Activated CD4-positive, CD25-positive, alpha-beta regulatory T cell (primary cell): ENCODE results near the gene VAV2.

Source experiments
- DNase-seq, 4 experiments: peaks; one replicate each; lab custom pipeline; 2025; lab: John Stamatoyannopoulos, UW

VAV2 gene

DNA sequence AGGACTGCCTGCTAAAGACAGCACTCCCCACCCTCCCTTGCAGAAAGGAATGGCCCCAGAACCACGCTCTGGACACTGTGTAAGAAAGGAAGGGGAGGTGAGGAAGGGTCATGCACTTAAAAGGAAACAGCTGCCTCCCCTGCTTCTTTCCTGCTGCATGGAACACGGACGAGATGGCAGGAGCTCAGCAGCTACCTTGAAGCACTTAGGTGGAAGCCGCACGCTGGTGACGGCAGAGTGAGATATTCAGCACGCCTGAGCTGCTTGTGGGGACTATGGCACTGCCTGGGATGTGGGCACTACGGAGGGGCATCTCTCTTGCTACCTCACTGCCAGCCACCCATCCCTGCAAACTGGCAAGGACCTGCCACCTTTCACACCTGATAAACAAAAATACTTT is 101.5 kb downstream of the VAV2 start:
- DNase-seq, result no peak

DNA sequence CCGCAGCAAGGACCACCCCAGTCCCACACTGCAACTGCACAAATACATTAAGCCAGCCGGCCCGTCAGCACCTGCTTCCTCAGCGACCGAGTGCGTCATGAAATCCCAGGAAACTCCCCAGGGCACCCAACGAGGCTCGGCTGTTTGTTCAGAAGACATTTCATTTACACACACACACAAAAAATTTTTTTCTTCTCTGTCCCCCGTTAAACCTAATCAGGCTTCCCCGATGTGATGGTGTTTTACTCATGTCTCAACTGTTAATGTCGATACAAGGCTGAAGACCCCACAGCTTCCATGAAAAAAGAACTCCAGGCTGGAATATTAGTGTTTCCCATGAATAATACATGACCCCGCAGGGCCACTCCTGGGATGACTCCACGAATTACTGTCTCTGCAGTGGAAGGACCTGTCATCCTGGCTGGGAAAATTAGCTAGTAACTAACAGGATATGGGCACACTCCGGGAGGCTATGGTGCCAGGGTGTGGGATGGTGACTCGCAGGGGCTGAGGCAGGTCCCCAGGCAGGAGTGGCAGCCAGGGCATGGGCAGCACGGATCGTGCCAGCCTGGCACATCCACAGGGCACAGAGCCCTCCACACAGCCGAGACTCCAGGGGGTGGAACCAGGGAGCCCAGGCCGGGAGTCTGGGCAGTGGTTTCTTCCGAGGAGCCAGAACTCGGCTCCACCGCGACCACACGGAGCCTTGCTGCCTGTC is 102.4 kb downstream of the VAV2 start:
- DNase-seq, result no peak

DNA sequence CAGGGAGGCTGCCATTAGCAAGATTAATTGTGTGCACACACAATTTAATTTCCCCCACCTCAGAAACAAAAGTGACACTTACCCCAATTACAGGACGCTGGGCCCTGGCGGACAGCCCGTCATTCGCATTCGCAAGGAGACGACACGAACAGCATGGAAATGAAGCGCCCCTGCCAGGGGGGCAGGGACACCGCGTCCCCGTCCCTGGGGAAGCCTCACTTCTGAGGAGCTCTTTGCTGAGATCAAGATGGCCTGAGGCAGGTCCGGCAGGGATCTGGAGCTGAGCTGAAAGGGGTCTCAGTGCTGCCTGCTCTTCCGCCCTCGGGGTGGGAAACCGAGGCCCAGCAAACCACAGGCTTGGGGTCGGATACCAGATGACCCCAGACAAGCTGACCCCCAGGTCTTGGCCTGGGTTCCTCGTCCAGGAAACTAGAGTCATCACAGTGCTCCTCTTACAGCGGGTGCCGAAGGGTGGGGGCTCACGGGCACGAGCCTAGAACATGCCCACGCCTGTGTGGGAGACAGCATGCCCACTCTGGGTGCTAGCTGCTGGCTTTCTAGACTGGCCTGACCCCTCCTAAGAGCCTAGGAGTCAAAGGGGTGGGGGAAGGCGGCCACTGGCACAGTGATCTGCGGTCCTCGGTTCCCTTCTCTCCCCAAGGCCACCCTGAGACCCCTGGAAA is 103.2 kb downstream of the VAV2 start:
- DNase-seq, result no peak

DNA sequence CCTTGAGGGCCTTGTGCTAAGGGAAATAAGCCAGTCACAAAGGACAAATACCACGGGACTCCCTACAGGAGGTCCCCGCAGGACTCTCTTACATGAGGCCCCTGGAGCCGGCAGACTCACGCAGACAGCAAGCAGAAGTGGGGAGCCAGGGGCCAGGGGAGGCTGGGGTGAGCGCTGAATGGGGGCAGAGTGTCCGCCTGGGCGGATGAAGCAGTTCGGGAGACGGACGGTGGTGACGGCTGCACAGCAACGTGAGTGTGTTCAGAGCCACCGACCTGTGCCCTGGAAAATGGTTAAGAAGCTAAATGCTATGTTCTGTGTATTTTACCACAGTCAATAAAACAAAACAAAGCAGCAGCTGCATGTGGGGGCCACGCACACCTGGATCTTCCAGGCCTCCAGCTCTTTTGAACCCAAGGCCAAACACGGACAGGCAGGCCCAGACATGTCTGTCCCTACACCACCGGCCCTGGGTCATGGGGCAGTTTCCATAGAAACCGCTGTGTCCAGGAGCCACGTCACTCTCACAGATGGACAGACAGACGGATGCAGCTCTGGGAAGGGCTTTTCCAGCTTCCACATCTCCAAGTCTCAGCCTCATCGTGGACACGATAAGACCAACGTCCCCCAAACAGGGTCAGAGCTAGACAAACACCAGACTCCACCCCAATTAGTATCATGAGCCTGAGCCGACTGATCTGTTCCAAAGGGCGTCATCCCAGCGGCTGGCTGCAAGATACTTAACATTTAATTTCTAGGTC is 103.9 kb downstream of the VAV2 start:
- no peak for DNase-seq

DNA sequence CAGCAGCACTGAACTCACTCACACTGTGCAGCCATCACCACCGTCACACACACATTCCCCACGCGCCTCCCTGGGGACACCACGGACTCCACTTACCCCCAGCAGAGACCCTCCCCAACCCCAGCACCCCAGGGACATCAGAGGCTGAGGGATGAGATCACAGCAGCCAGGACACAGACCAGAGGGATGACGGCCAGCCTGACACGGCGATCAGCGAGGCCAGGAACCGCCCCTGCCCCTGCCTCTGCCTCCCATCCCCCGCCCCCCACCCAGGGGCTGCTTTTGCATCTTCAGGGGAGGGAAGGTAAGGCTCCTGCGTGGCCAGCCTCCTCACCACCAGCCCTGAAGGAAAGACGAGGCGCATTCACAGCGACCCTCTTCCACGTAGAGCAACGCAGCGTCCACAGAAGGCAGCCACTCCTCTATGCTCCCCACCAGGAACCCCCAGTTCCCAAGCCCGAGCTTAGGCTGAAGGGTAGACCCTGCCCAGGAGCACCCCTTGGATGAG is 104.5 kb downstream of the VAV2 start:
- DNase-seq, result no peak

DNA sequence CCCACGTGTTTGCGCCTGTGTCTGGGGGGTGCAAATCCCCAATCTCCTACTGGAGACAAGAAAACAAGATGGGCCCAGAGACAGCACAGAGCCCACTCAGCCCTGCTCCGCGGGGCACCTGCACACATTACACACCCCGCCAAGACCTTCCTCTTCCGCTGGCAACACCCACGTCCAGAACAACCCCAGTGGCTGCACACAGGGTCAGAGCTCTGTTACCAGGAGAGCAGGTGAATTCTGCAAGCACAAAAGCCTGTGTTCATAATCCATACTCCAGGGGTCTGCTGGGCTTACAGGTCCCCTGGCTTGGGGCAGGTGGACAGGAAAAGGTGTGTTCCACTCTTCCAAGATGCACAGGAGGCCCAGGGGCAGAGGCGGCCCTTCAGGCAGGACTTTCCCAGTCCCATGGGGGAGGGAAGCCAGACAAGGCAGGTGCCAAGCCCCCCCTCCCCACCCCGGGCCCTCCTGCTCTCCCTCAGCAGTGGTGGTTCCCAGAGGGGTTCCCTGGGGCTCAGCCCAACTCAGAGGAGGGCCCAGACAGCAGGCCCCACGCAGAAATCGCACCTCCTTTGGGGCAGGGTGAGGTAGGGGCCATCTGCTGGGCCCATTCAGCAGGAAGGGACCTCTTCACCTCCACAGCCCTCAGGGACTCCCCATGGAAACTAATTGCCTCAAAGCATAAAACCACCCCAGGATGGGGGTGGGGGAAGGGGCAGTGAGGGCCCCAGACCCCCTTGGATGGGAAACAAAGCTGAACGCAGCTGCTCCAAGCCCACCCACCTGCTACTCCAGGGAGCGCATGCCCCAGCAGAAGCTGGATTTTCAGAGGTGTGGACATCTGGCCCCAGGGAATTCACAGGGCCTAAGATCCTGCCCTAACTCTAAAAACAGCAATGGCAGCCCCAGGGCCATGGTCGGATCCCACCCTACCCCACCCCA is 105.3 kb downstream of the VAV2 start:
- DNase-seq, result no peak

DNA sequence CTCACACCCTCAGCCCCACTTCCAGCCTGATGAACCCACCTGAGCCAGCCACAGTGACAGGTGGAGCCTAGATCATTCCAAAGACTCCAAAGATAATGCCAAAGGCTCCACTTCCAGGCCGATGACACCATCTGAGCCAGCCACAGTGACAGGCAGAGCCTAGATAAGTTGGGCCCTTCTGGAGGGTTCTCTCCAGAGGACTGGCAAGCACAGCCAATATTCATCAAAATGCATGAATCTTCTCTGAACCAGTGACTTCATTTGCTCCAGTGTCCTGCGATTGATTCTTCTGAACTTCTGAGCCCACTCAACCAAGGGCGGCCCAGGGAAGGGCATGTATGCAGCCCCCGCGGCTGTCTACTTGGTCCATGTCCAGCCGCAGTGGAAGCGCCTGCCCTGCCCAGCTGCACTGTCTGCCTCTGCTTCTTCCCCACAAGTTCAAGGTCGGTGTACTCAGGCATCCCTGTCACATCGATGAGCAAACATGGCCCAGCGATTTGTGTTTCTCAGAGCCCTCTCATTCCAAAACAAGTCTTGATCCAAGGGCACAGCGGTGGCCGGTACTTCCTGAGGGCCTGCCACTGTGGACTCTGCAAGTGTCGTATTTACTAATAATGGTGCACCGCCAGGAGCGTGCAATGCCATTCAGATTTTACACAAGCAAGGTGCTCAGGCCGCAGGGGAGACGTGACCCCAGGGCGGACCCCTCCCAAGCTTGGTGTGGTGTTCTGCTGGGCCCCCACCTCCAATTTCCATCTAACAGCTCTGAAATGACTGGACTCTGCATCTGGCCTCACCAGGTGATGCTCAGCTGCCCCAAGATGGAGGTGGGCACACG is 107.0 kb downstream of the VAV2 start:
- no peak for DNase-seq

DNA sequence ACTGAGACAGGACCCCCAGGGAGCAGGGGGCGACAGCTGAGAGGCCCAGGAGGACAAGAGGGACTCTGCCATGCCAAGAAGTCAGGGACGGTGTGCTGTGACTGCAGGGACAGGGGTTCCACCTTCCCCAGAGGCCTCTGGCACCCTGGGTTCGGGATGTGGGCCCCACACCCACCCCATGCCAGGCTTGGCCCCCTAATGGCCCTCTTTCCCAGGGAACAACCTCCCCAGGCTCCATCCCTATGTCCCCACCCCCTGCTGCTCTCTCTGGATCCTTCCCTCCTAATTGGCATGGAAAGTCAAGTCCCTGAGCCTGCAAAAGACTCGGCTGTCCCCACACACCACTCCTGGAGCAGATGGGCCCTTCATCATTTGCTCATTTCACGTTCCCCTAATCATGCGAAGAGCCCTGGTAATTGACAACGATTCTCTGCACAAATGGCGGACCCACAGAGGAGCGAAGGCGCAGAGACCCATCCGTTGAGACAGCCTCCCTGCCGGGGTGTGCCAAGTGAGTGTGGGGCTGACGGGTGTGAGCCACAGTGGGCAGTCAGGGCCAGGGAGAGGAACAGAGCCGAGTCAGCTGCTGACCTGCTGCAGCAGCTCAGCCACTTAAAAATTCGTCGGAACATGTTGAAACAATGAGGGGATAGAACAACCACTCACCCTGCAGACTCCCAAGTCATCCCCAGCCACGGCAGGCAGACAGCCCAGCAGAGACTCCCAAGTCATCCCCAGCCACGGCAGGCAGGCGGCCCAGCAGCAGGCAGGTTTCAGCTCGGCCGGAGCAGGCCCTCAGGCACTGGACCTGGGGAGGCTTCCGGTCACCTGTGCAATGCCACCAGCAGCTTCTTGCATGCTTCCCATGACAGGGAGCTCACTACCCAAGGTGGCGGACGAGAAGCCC is 109.0 kb downstream of the VAV2 start:
- no peak for DNase-seq

DNA sequence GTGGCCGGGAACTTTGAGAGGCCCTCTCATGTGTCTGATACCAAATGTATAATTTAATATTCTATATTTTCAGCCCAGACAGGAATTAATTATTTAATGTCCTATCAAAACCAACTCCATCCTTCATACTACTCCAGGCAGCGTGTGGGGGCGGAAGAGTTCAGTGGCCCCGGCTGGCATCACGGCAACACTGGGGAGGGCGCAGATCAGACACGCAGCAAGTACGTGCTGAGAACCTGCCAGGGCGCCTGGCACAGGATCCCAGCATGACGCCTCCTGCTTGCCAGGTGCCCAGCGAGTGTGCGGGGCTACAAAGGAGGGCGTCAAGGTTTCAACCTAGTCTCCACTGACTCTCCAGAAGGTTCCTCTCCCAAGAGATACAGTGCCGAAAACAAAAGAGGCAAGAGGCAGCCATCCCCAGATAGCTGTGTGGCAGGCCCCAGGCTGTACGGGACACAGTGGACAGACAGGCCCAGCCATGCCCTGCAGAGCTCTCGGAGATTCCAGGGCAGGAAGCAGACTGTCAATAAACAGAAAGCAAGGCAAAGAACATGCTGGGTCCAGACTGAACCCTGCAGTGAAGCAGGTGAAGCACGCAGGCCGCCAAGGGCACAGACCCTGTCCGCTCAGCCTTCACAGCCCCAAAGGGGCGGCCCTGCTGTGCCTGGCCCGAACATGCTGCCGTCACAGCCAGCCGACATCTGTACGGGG is 110.3 kb downstream of the VAV2 start:
- no peak for DNase-seq

DNA sequence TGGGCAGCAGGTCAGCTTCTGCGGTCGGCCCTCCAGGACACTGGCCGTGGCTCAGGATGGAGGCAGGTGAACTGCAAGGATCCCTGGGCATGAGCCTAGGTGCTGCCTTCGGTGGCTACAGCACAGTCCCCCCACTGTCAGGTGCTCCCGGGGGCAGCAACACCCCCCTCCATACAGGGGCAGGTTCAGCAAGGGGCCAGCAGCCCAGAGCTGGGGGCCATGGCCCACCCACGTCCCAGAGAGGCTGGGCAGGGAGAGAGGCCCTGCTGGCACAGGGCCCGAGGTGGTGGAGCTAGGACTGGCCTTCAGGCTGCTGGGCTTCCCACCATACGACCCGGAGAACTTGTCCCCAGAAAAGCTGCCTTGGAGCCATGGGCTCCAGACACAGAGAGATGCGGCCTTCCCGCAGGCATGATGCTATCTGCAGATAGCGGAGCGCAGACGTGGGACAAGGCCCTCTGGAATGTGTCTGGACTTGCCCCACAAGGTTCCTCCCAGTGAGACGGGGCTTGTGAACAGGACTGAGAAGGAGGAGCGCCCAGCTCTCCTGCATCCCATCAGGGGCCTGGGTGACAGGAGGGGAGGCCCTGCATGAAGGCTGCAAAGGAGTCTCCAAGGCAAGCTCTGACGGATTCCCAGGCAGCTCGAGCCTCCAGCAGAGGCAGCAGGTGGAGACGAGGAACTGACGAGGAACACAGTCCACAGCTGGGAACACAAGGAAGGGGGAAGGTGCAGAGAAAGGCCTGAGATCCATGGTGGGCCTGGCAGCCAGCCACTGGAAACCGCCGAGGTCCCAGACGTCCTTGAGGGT is 111.1 kb downstream of the VAV2 start:
- DNase-seq, result no peak

DNA sequence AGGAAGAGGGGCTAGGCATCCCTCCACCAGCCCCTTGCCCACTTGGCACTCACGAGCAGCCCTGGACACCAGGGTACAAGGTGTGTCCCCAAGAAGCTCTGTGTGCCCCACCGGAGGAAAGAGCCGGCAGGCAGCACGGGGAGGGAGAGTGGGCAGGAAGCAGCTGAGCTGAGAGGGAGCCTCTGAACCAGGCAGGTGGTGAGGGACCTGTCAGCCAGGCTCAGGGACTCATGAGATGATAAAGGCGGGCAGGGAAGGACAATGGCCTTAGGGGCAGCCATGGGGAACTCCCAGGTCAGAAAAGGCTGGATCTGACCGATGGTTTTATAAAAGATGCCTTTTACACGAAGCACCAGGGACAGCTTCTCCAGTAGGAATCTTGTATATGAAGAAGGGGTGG is 112.0 kb downstream of the VAV2 start:
- DNase-seq, result no peak

DNA sequence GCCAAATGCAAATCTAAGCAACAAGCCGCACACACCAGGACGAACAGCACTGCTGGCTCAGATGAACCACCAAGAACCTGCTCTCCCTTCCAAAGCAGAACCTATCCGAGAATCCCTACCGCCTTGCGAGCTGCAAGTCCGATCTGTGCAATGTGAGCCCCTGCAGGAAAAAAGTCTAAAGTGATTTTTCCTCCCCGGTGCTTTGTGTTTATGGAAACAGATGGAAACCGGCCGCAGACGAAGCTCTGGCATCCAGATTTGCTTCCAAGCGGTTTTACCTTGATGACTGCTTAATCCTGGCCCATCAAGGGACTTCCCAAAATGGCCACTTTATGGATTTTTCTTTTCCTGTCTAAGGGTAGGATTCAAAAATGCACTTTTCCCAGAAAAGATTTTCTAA is 112.5 kb downstream of the VAV2 start:
- no peak for DNase-seq

DNA sequence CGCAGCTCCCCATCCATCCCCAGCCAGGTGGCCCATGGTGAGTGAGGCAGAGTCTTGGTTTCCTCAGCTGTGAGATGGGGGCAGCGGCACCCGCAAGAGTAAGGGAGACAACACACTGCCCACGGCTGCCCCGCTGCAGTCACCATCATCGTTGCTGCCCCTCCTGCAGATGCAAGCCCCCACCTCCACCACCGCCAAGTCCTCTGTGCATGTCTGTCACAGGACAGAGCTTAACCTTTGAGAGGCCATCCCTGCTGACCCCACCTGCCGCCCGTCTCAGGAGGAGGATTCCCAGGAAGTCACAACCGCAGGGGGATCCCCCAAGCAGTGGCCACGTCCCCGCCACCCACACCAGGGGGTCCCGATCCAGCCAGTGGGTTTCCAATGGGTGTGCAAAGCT is 113.7 kb downstream of the VAV2 start:
- no peak for DNase-seq

DNA sequence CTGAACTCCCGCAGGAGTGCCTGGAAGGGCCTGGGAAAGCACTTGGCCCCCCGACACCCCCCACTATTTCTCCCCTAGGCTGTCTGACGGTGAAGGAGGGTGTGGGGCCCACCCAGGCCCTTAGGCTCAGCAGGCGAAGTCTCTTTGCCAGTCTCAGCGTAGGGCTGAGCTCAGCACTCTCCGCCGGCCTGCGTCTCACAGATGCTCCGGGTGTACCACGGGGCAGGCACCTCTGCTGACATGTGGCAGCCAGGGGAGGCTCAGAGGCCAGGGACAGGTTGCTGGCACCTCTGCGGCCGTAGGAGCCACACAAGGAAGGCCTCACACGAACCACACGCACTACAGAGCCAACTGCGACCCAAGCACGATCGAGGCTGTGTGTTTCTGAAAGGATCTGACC is 114.2 kb downstream of the VAV2 start:
- no peak for DNase-seq

DNA sequence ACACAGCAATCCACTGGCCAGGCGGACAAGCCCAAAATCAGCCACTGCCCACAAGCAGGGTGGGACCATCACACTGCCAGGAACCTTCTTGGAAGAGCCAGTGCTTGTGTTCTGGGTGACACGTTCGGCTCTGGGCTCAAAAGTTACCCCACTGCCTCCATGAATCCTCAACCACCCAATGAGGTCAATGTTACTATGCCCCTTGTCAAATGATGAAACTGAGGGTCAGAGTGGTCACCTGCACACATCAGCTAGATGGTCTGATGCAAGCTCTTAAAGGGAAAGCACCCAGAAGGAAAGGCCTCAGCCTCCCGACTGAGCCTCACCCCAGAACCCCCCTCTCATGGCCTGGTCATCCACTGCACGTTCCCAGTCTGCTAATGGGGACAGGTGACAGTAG is 114.8 kb downstream of the VAV2 start:
- DNase-seq, result no peak

DNA sequence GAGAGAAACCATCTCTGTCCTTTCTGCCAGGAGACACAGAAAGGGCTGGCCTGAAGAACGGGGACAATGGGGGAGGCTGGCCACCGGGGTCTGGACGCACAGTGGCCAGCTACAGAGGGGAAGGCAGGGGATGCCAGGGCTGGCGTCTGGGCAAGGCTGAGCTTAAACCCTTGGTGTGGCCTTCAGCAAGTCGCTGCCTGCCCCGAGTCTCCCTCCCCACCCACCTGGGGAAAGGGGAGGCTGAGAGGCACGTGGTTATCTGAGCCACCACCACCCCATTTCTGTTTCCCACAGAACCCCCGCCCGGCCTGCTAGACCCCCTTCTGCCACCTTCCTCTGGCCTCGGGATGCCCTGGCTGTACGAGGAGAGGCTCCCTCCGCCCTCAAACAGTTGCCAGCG is 115.3 kb downstream of the VAV2 start:
- DNase-seq, result no peak

DNA sequence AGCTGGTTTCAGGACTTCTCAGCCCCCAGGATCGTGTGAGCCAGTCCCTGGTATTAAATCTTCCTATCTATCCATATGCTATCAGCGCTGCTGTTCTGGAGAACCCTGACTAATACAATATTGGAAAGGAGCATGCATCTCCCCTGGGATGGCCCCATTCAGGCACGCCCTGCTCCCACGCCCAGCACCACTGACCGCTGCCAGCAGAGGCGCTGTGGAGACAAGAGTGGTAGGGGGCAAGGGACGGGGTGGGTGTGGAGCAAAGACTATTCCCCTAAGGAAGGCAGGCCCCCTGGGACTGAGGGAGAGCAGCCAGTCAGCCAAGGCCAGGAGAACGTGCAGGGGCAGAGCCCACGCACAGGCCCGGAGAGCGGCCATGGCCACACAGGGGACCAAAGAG is 116.0 kb downstream of the VAV2 start:
- DNase-seq, result no peak

DNA sequence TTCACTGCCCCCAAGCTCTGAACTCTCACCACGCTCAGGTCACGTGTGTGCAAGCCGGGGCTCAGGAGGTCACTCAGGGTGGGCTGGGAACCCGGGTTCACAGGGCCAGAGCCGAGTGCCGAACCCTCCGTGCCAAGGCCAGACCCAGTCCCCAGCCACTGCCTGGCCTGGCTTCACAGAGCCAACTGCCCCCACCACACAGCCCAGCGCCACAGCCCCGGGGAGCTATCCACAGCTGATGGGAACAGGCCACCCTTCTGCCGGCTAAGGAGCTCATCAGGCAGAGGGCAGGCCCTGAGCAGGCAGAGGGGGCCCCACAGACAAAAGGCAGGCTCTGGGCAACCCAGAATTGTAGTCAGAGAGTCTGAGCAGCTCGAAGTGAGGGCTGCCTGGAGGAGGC is 117.0 kb downstream of the VAV2 start:
- no peak for DNase-seq
